MM.1S (cell line): Measurements from ENCODE around the gene METTL21C.

Experiments used
- CTCF ChIP-seq: fragments of 300-600 bp; sonication (generic); IDR thresholded peaks from 2 replicates; pipeline ENCODE4 v1.5.1; 2016; ENCODE audit warnings: antibody characterized with exemption, low read length, mixed read lengths
- EZH2 ChIP-seq: fragments of 300-600 bp; sonication (generic); optimal IDR thresholded peaks from 2 replicates; pipeline ENCODE3; 2017; ENCODE audit warnings: low read depth, mild to moderate bottlenecking, antibody characterized with exemption, low read length, mixed read lengths
- EZH2phosphoT487 ChIP-seq: fragments of 300-600 bp; sonication (generic); IDR thresholded peaks from 2 replicates; pipeline ENCODE4 v1.6.1; 2018; ENCODE audit warnings: antibody characterized with exemption, low read length

GRCh38 chr13:102657630-102658029, 37.2 kb downstream of the METTL21C start:
- TF ChIP-seq CTCF, result peak; percentile 30
- TF ChIP-seq EZH2, result no peak
- no peak for TF ChIP-seq EZH2phosphoT487
